Superior temporal gyrus (tissue), 1 donor: ENCODE data around the gene STMN1.
"Not testable (repeated sequence)": the region's sequence is repeated elsewhere in the genome, so short reads cannot be mapped to it uniquely, and the experiment has no call there.

Experiments used
- DNase-seq: peaks from one replicate; pipeline ENCODE4 v3.0.0-alpha.2; 2016; ENCODE audit errors: extremely low spot score

The STMN1 gene

DNA sequence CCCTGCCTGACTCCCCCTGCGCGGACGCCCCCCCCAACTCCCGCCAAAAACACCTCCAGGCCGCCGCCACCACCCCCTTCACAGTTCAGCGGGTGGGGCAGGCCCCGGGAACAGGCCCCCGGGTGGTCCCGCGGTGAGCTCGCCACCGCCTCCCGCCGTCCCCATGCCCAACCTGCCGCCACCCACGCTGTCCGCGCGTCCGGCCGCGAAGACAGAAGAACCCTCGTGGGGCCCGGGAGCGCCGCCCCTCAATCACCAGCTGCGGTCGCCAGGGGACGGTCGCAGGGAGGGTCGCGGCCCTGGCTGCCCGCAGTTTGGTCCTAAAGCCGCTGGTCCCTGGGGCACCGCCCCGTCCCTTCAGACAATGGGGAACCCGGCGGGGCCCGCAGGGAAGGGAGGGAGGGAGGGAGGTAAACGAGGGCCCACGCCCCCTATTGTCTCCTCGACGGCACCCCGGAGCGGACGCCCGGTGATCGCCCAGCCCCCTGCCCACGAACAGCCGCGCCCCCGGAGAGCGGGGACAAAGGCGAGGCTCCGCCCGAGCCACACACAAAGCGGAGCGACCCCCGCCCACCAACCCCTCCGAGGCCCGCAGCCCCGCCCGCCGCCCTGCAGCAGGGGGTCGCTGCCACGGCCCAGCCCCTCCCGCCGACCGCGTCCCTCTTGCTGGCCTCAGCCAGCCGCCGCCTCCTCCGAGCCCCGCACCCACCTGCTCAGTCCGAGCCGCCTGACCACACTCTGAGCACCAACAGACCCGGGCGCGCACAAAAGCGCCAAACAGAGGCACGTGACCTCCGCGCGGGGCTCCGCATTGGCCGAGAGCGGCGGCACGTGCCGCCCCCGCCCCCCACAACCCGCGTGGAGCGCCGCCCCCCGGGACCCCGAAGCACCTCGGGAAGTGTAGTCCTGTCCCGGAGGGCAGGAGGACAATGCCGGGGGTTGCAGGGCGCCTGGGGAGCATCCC is at the start of gene STMN1:
TSS of gene STMN1 (minus strand) at position 740 of the 964 bp plus-strand sequence. CDS start 1,743 bp downstream, outside the sequence.
- DNase-seq, result peak; percentile 92

DNA sequence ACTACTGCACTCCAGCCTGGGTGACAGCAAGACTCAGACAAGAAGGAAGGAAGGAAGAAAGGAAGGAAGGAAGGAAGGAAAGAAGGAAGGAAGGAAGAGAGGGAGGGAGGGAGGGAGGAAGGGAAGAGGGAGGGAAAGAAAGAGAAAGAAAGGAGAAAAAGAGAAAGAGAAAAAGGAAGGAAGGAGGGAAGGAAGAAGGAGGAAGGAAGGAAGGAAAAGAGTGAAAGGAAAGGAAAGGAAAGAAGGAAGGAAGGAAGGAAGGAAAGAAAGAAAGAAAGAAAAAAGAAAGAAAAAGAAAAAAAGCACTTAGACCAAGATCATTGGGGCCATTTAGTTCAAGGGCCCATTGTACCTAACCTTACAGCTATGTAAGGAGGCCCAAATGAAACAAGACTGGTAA is 49.3 kb upstream of the STMN1 start:
- no peak for DNase-seq

DNA sequence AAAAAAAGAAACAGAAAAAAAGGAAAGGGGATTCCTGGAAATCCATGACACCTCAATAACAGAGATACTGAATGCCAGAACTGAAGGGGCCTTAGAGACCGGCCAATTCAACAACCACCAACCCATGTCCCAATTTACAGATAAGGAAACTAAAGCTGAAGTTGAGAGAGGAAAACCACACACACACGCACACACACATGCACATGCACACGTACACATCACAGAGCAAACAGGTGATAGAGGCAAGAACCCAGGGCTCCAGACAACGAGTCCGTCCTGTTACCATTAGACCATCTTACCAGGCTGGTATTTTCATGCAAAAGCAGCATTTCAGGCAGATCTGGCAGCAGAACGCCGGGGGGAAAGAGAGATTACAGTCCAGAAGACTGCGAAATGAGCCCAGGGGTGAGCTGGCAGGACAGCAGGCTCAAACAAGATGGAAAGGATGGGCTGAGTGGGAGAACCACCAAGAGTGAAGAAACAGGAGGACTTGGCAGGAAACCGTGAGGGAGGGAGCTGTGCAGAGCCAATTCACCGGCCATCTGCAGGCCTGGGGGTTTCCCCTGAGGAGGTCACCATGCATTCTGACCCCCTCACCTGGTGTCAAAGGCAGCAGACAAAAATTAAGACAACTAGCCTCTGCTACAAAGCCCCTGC is 48.2 kb upstream of the STMN1 start:
- no peak for DNase-seq

DNA sequence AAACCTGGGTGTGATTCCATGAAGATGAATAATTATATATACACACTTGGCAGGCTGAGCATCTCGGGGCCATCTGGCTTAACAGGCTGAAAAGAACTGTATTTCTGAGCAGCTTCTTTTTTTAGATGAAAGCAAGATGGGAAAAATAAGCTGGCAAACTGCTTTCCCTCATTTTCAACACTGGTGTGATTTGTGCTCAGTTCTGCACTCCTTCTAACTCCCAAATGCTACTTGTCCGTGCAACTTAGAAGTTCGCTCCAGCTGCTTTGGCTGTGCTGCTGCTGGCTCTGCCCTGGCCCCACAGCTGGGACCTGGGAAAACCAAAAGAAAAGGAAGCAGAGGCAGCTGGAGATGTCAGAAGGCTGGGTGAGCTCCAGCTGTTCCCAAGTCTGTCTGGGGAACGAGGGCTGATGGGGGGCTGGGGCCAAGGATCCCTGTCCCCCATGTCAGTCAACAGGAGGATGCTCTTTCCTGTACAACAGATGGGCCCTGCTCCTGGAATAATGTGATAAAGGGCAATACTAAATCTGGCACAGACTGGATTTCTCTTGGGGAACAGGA is 46.7 kb upstream of the STMN1 start:
- peak; percentile 72 for DNase-seq

DNA sequence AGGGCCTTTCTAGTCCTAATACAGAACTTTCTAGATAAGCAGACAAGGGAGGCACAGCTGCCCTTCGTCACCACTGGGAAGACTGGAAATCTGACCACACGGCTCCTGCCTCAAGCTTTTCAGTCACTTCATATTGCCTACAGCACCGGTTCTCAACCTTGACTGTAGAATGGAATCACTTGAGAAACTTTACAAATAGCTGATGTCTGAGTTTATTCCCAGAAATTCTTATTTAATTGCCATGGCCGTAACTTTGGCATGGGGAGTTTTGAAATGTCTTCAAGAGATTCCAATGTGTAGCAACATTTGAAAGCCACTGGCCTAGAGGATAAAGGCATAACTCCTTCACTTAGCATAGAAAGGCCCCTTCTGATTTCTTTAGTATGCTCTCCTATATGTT is 42.4 kb upstream of the STMN1 start:
- no peak for DNase-seq

DNA sequence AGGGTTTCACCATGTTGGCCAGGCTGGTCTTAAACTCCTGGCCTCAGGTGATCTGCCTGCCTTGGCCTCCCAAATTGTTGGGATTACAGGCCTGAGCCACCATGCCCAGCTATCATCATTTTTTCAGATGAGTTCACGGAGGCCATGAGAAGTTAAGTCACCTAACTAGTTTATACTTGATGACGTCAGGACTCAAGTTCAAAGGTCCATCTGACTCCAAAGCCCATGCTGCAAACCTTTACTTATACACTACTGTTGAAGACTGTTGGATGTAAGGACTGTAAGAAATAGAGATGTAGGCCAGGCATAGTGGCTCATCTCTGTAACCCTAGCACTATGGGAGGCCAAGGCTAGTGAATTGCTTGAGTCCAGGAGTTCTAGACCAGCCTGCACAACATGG is 40.8 kb upstream of the STMN1 start:
- no peak for DNase-seq

- no peak for DNase-seq
Observed at GRCh38 chr1:25945761-25946160, 39.5 kb upstream of the STMN1 start.

- no peak for DNase-seq
Observed at GRCh38 chr1:25944986-25945385, 38.8 kb upstream of the STMN1 start.

DNA sequence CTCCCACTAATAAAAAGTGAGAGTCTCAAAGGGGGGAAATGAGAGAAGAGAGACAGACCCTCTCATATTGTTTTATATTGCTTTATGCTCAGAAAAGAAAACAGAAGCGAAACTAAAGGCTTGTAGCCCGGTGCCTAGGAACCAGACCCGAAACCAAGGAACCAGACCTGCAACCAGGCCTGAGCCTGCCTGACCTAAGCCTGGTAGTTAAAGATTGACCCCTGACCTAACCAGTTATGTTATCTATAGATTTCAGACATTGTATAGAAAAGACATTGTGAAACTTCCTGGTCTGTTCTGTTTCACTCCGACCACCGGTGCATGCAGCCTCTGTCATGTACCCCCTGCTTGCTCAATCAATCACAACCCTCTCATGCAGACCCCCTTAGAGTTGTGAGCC is 37.3 kb upstream of the STMN1 start:
- not testable (repeated sequence) for DNase-seq

GRCh38 chr1:25936947-25937346 is 30.7 kb upstream of the STMN1 start:
- no peak for DNase-seq

DNA sequence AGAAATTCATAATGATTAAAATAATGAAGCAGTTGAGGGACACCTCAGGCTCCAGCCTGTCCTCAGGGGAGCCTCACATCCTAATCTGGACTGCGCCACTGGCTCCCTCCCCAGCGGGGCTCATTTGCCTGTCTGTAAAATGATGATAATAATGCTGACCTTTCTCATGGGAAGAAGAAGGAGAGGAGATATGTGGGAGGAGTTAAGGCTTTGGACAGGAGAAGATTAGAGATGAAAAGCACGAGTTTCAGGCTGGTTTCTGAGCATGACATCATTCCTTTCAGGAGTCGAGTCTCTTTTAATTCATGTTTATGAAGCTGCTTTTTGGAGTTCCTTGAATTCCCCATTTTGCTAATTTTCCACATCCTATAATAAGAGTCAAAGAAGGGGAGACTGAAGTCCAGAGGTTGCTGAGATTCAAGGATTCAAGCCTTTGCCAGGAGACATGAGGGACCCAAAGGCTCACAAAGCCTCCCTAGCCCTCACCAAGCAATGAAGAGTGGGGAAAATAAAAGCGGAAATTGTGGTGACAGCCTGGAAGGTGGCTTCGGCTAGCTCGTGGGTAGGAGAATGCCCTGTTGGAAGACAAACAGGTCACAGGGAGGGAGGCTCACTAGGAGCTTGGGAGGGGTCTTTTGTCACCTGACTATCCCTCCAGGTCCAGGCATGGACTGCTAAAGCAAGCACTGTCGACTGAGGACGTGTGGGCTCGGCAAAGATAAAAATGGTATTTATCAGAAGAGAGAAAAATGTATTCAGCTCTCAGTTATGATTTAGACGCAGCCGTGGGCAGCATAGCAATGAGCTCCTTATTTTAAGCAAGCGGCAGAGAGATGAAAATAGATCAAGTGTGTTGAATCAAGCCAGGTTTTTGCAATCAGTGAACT is 27.5 kb upstream of the STMN1 start:
- peak; percentile 72 for DNase-seq

DNA sequence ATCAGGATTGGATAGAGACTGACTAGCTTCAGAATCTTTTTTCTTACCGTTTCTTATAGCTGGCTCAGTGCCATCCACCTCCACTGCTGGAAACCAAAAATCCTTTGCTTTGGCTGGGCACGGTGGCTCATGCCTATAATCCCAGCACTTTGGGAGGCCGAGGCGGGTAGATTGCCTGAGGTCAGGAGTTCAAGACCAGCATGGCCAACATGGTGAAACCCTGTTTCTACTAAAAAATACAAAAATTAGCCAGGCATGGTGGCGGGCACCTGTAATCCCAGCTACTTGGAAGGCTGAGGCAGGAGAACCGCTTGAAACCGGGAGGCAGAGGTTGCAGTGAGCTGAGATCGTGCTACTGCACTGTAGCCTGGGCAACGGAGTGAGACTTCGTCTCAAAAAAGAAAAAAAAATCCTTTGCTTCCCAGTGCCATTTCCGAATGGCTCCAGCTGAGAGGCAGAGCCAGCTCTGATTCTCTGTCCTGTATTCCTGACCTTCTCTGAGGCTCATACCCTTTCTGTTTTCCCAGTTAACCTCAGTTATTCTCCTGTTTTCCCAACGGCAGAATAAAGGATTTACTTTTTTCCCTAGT is 26.7 kb upstream of the STMN1 start:
- peak; percentile 21 for DNase-seq

DNA sequence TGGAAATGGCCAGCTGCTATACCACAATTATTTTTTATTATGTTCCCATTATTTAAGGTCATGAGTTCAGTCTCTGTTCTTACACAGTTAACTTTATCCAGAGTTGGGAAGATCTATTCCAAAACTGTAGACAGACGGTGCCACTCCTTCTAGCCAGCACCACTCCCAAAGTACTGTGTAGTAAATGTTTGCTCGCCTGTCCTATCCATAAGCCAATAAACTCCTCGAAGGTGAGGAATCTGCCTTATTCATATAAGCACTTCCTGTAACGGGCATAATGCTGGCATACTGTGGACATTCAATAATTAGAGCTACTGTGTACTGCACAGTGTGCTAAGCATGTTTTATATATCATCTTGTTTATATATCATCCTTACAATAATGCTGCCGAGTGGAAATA is 26.1 kb upstream of the STMN1 start:
- DNase-seq, result peak; percentile 22

DNA sequence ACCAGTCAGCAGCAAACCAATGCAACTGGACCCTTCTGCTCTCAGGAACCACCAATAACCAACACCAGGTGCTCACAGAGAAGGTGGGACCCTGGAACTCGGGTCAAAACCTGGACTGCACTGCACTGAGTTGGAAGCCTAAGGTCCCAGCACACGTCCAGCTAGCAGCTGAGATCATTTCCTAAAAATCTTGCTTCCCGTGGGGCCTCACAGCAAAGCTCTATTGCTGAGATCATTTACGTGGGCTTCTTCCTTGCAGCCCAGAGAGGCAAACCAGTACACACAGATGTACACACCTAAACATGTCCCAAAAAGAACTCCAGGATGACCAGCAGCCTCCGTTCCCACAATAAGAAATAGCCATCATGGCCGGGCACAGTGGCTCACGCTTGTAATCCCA is 22.8 kb upstream of the STMN1 start:
- DNase-seq, result no peak

DNA sequence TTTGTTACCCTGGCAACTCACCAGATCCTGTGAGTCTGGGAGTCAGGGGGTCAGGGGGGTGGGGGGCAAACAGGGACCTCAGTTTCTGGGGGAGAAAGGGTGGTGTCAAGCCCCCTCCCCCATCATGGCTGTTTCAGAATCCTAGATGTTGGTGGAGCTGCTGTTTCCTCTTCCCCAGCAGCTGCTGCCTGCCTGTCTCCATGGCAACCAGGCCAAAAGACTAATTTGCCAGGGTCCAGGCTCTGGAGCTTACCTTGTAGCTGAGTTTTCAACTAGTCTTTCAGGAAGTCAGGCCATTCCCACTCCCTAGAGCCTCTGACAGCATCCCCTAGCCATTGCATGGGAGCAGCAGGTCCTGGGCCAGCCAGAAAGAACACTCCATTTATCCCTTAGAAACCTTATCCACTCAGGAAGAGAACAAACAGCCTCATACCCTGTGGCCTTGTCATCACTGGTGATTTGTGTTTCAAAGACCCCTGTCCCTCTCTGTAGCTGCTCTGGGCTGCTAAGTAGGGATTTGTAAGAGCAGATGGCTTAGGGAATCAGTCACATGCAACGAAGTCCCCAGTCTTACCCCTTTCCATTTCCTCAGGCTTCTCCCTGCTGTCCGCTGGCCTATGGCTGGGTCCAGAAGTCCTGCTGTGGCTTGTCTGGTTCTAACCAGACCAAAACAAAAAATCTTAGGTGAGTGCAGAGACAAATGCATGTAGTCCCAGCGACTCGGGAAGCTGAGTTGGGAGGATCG is 21.5 kb upstream of the STMN1 start:
- peak; percentile 51 for DNase-seq

DNA sequence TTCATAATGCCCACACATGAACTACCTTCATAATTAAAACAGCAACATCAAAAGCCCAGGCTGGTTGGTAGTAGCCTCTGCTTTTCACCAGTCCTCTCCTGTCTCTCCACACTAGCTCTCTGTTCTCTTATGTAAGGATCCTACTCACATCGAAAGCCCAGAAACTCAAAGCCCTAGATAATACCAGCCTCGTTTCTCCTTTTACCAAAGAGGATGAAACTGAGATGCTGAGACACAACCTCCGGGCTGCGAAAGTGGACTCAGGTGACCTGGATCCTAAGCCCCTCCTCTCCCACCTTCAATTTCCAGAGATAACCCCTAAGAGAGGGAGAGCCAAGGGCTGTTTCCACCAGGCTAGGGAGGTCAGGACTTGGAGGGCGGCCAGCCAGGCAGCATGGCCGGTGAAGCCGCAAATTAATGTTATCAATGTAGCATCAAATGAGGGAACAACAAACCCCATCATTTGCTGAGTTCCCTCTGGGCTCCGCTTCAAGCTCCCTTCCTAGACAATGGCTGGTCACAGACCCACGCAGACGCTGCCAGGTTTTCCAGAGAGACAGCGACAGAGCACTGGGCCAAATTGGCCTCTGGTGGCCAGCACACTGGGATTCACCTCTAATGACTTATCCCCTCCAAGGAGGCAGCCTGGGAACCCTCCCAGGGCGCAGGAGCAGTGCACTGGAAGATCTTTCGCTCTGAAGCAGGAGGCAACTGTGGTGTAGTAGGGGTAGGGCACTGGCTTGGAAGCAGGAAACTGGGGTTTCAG is 20.7 kb upstream of the STMN1 start:
- DNase-seq, result peak; percentile 79

DNA sequence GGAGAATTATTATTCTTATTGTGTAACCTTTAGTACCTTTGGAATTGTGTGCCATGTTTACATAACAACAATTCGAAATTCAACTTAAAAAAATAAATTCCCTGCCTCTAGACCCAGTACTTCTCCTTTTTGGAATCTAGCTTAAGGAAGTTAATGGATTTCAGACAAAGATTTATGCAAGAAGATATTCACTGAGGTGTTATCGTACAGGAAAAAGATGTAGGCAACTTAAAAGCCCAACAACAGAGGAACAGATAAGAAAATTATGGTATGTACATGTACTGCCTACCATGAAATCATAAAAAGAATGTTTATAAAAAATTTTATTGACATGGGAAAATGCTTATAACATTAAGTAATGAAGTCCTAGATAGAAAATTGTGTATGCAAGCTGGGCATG is 18.2 kb upstream of the STMN1 start:
- DNase-seq, result peak; percentile 31

GRCh38 chr1:25922971-25923552 is 16.8 kb upstream of the STMN1 start:
- DNase-seq, result peak; percentile 55
